Neutrophil (primary cell): ENCODE results near the gene IGSF9.

Experiments used
- H3K27ac ChIP-seq: fragments of 200-600 bp; sonication (generic); 2 replicates; pipeline ENCODE4 v1.5.1; 2016; ENCODE audit warnings: mild to moderate bottlenecking, moderate library complexity
- H3K27me3 ChIP-seq: fragments of 200-600 bp; sonication (generic); 2 replicates; pipeline ENCODE4 v1.6.0; 2016; ENCODE audit warnings: mild to moderate bottlenecking
- H3K36me3 ChIP-seq: fragments of 200-600 bp; sonication (generic); 2 replicates; pipeline ENCODE4 v1.5.1; 2017
- H3K4me1 ChIP-seq, 2 experiments: fragments of 200-600 bp in 1 of 2; sonication (generic) in 1 of 2; 1 replicate in 1 of 2; 2 replicates in 1 of 2; pipeline versions ENCODE4 v1.5.1 to v1.6.1; 2013 to 2016; ENCODE audit warnings: low read depth in 1 of 2, low read length in 1 of 2, mild to moderate bottlenecking in 1 of 2, moderate library complexity in 1 of 2; ENCODE audit not compliant: control insufficient read depth in 1 of 2, insufficient read depth in 1 of 2
- H3K4me3 ChIP-seq, 2 experiments: fragments of 200-600 bp in 1 of 2; sonication (generic) in 1 of 2; 1 replicate in 1 of 2; 2 replicates in 1 of 2; pipeline ENCODE4 v1.5.1; 2013 to 2016; ENCODE audit warnings: low read depth in 1 of 2, low read length in 1 of 2, mild to moderate bottlenecking in 1 of 2, moderate library complexity in 1 of 2
- H3K9me3 ChIP-seq: fragments of 200-600 bp; sonication (generic); 2 replicates; pipeline ENCODE4 v1.5.1; 2016
- TF ChIP-seq, protein P1 (sequence below): fragments of 200-600 bp; sonication (generic); IDR thresholded peaks from 2 replicates; pipeline ENCODE4 v1.5.1; 2016; ENCODE audit warnings: antibody characterized with exemption

IGSF9 gene

DNA sequence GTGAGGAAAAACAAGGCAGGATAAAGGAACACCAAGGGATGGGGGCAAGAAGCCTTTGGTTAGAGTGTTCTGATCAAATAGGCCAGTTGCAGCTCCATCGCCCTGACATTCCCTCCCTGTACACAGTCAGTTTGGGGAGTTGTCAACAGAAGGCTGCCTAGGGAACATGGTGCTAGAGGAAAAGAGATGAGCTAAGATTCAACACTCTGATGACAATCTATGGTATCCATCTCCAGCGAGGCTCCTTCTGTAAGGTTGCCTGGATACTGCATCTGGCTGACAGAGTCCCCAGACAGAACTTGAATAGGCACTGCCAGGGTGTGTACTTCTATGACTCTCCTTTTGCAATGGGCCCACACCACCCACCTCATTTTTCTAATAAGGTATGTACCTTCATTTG is 19.9 kb upstream of the IGSF9 start:
- Histone ChIP-seq H3K27ac (no peak overlapping the region), H3K27me3 (peaks cover 27% of the 10 kb centered on the region), H3K36me3 (no peaks in the 10 kb centered on the region), H3K4me1 (no peaks in the 10 kb centered on the region), H3K4me3 (no peak overlapping the region), H3K9me3 (no peaks in the 10 kb centered on the region)
- TF ChIP-seq, protein P1, sequence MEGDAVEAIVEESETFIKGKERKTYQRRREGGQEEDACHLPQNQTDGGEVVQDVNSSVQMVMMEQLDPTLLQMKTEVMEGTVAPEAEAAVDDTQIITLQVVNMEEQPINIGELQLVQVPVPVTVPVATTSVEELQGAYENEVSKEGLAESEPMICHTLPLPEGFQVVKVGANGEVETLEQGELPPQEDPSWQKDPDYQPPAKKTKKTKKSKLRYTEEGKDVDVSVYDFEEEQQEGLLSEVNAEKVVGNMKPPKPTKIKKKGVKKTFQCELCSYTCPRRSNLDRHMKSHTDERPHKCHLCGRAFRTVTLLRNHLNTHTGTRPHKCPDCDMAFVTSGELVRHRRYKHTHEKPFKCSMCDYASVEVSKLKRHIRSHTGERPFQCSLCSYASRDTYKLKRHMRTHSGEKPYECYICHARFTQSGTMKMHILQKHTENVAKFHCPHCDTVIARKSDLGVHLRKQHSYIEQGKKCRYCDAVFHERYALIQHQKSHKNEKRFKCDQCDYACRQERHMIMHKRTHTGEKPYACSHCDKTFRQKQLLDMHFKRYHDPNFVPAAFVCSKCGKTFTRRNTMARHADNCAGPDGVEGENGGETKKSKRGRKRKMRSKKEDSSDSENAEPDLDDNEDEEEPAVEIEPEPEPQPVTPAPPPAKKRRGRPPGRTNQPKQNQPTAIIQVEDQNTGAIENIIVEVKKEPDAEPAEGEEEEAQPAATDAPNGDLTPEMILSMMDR = no peak

DNA sequence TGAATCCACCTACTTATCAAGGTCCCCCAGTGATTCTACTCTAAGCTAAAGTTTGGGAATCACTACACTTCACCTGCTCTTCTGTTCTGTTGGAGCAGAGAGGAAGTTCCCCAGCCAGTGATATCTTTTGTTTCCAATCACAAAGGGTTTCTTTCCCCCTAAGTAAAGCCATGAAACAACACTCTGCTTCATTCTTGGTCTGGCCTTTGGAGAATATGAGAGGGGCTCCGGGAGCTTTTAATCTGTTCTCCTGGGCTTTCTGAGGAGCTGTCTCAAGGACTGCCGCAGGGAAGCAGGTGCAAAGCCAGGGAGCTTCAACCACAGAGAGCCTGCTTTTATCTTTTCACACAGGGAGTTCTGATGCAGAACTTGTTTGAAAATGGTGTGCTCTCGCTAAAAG is 18.7 kb upstream of the IGSF9 start:
- no peak overlapping the region for H3K27ac ChIP-seq
- TF ChIP-seq, protein P1 = no peak
- H3K9me3 ChIP-seq = no peaks in the 10 kb centered on the region
- H3K4me3 ChIP-seq = no peak overlapping the region
- no peaks in the 10 kb centered on the region for H3K4me1 ChIP-seq
- H3K36me3 ChIP-seq = no peaks in the 10 kb centered on the region
- peaks cover 27% of the 10 kb centered on the region for H3K27me3 ChIP-seq

DNA sequence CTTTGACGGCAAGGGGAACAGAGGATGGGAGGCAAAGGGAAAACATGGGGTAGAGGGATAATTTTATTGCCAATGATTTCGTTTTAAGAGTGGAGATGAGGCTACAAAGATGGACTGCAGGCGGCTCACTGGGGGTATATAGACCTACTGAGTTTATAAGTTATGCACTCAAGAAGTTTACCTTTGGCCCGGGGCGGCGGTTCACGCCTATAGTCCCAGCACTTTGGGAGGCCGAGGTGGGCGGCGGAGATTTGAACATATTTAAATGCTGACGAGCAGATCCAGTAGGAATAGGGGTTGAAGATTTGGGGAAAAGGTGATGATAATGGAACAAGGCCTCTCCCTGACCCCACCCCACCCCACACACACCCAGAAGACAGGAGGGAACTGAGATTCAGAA is 16.8 kb upstream of the IGSF9 start:
- H3K9me3 ChIP-seq = no peaks in the 10 kb centered on the region
- no peak overlapping the region for H3K27ac ChIP-seq
- H3K4me1 ChIP-seq = no peaks in the 10 kb centered on the region
- H3K27me3 ChIP-seq = peaks cover 26% of the 10 kb centered on the region
- no peaks in the 10 kb centered on the region for H3K36me3 ChIP-seq
- no peak overlapping the region for H3K4me3 ChIP-seq
- TF ChIP-seq, protein P1 = no peak

DNA sequence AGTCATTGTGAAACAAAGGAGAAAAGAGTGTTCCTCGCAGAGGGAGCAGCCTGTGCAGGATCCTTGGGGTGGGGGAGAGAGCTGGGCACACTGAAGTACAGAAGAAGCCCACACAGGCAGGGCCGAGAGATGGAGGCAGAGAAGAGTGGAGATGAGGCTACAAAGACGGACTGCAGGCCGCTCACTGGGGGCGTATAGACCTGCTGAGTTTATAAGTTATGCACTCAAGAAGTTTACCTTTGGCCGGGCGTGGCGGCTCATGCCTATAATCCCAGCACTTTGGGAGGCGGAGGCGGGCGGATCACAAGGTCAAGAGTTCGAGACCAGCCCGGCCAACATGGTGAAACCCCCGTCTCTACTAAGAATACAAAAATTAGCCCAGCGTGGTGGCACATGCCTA is 16.2 kb upstream of the IGSF9 start:
- Histone ChIP-seq H3K4me3 (no peak overlapping the region), H3K27ac (no peak overlapping the region)

DNA sequence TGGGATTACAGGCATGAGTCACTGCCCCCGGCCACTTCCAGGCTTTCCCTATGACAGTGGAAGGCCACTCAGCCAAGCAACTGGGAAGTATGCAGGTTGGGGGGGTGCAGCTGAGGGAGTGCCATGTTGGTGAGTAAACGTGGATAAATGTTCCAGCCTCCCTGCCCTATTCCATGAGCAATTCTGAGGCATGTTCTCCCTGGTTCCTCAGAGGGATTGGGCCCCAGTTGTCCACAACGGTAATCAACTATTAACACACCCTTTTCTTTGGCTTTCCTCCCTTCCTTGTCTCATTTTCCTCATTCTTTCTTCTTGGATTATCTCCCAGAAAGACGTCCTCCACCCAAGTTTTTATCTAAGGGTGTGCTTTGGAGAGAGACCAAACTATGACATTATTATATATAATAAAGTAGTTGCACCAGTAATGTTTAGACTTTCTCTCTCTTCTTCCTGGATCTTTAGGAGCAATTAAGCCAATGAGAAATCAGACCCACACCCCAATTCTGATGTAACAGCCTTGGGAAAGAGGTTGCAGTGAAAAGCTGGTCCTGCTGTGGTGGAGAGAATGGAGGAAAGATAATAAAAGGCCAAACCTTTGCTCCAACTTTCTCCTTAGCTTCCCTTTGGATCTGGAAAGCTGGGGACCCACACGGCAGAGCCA is 15.4 kb upstream of the IGSF9 start:
- TF ChIP-seq, protein P1 = no peak
- Histone ChIP-seq H3K36me3 (no peaks in the 10 kb centered on the region), H3K4me3 (no peak overlapping the region), H3K4me1 (no peaks in the 10 kb centered on the region), H3K27ac (no peak overlapping the region), H3K9me3 (no peaks in the 10 kb centered on the region), H3K27me3 (peaks cover 17% of the 10 kb centered on the region)

More for the DNA sequence above, 16.2 kb upstream of the IGSF9 start:
- peaks cover 24% of the 10 kb centered on the region for H3K27me3 ChIP-seq
- H3K9me3 ChIP-seq = no peaks in the 10 kb centered on the region
- H3K36me3 ChIP-seq = no peaks in the 10 kb centered on the region
- no peaks in the 10 kb centered on the region for H3K4me1 ChIP-seq
- TF ChIP-seq, protein P1 = no peak

DNA sequence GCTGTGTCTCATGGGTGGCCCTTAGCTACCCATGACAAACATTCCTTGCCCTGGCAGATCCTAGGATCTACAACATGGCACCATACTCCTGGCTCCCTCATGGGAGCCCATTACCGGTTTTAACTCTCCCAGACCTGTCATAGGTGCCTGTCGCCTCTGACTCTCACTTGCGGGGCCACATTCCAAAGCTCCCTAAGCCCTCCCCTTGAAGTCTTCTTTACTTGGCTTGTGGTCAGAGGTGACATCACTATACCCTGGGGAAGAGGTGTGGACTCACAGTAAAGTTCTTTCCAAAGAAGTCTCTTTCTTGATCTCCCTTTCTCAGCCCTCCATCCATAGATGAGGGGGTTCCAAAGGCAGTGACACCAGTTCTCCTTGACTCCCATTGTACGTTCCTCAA is 14.0 kb upstream of the IGSF9 start:
- Histone ChIP-seq H3K4me3 (no peak overlapping the region), H3K4me1 (no peaks in the 10 kb centered on the region), H3K9me3 (no peaks in the 10 kb centered on the region), H3K36me3 (no peaks in the 10 kb centered on the region), H3K27ac (no peak overlapping the region), H3K27me3 (peaks cover 5% of the 10 kb centered on the region)
- TF ChIP-seq, protein P1 = no peak
